Heart right ventricle (tissue), 16 donors: ENCODE measurements around the gene TMEM229B. TPM values are rescaled to one million over a fixed set of nuclear protein-coding genes. Genes with fewer than 3 reads are reported as not detected.

Experiments
- ATAC-seq, 8 donors: fragments of 200-7000 bp; cut with Tn5 transposase; one replicate each; pipeline ENCODE4 v1.9.1; 2020; ENCODE audit warnings: mild to moderate bottlenecking in 8 of 8, moderate library complexity in 8 of 8, moderate number of reproducible peaks in 1 of 8
- DNase-seq, 2 donors: peaks; one replicate each; pipeline ENCODE4 v3.0.0-alpha.2; 2020
- H3K27ac ChIP-seq, 10 donors: fragments of 200-600 bp; sonication (generic) in 2 of 10; one replicate each; pipeline versions ENCODE4 v1.5.0 to v1.8.0; 2020 to 2022; ENCODE audit warnings: mild to moderate bottlenecking in 3 of 10
- H3K27me3 ChIP-seq, 7 donors: fragments of 200-600 bp; one replicate each; pipeline ENCODE4 v1.8.0; 2021 to 2022; ENCODE audit warnings: mild to moderate bottlenecking in 2 of 7
- H3K36me3 ChIP-seq, 9 donors: fragments of 200-600 bp; sonication (generic) in 1 of 9; one replicate each; pipeline versions ENCODE4 v1.5.0 to v1.8.0; 2020 to 2022; ENCODE audit warnings: mild to moderate bottlenecking in 2 of 9
- H3K4me1 ChIP-seq, 9 donors: fragments of 200-600 bp; sonication (generic) in 1 of 9; one replicate each; pipeline versions ENCODE4 v1.5.0 to v1.8.0; 2020 to 2022; ENCODE audit warnings: mild to moderate bottlenecking in 4 of 9
- H3K4me3 ChIP-seq, 10 donors: fragments of 200-600 bp; sonication (generic) in 2 of 10; one replicate each; pipeline versions ENCODE4 v1.5.0 to v1.8.0; 2020 to 2022; ENCODE audit warnings: mild to moderate bottlenecking in 7 of 10, moderate library complexity in 2 of 10
- H3K9me3 ChIP-seq, 11 donors: fragments of 200-600 bp in 10 of 11; sonication (generic) in 2 of 11; one replicate each; pipeline versions ENCODE4 v1.5.0 to v1.8.0; 2013 to 2022; ENCODE audit warnings: mild to moderate bottlenecking in 2 of 11, control low read depth in 1 of 11, moderate library complexity in 1 of 11
- CTCF ChIP-seq, 9 donors: fragments of 200-600 bp; sonication (generic) in 2 of 9; IDR thresholded peaks; one replicate each; pipeline versions ENCODE4 v1.5.0 to v1.8.0; 2021 to 2022; ENCODE audit warnings: antibody characterized with exemption in 9 of 9, mild to moderate bottlenecking in 5 of 9, moderate library complexity in 1 of 9
- WGBS, 2 donors: extraction: QIAGEN DNeasy Blood & Tissue Kit; methylation state at CpG; one replicate each; pipeline ENCODE4 v1.1.7; 2013; ENCODE audit warnings: inconsistent platforms in 1 of 2; 5-methylcytosine and 5-hydroxymethylcytosine counted together
- intact Hi-C, 10 donors: fragments of 100-400 bp; cut with DNase I; formaldehyde crosslinking; loops; one replicate each; pipeline versions ENCODE4 v1.11.1 to v1.14.2; 2022
- polyA plus RNA-seq, 2 donors: library from polyadenylated mRNA; stranded (reverse); fragments of 200-250 nt; gene quantifications; one replicate each; pipeline ENCODE4 v1.2.3, GENCODE V29; 2013
- total RNA-seq, 10 donors: library from RNA; stranded (reverse); fragmentation: NEBNext Ultra II Directional in 3 of 10; extraction: Animal tissue kit (Norgen Biotek cat#: 25700) in 3 of 10; gene quantifications; one replicate each; pipeline versions ENCODE4 v1.2.1 to v1.2.4, GENCODE V29; 2021 to 2023
- donor health status: Arrhythmogenic right ventricular cardiomyopathy.
- donor health status: ischemic (EF 13 %, LVEDD 7.1; RV severe dilation, severe dysfunction).
- donor health status: healthy with polysubstance abuse.
- donor health status: DM: no; HTN: yes; CAD: no.
- donor health status: DM: no; HTN: no; CAD: no.
- donor health status: ischemic (EF 25% LVEDD 6.9; RV normal size, moderate dysfunction).
- donor health status: ischemic (EF 25% LVEDD 5.7; RV mildly dilated, moderate dysfunction).
- donor health status: healthy.
- donor health status: DM: yes; HTN: yes; CAD: no.
- donor health status: Ischemic cardiomyopathy.
- donor health status: ischemic (EF 35%, LVEDD 5.7; RV mildly dilated, moderate dysfunction).
- donor health status: nonischemic (EF 11% LVEDD 7.7; RV severe dilation, severe dysfunction).
- donor health status: DM: yes; HTN: yes; CAD: no.
- donor health status: PGD.
- donor health status: ischemic (EF 29% LVEDD 5.4; RV normal size, mild dysfunction).
- donor health status: nonischemic (EF 23%, LVEDD 6.1; RV moderate dilation, normal function).

TMEM229B gene
- total and polyA plus RNA-seq, 12 donors = 0.51 to 5.9 (median 1.6) TPM

- ATAC-seq (no peak), DNase-seq (no peak)
- no peaks in the 10 kb centered on the region for H3K4me1 ChIP-seq
- no peaks in the 10 kb centered on the region for H3K9me3 ChIP-seq
- TF ChIP-seq CTCF (IDR thresholded peaks at IDR 0.05) = no peak
- WGBS, 2 donors = 77 to 86% methylated on average over 6 of the region's 6 CpGs
- H3K27me3 ChIP-seq = no peaks in the 10 kb centered on the region
- intact Hi-C loops = no loop called here
- H3K36me3 ChIP-seq = no peaks in the 10 kb centered on the region
- no peak overlapping the region for H3K4me3 ChIP-seq
- no peak overlapping the region for H3K27ac ChIP-seq
These were observed 20.2 kb downstream of the TMEM229B start for GRCh38 chr14:67468378-67468730.

GRCh38 chr14:67467134-67467533 lies 21.4 kb downstream of the TMEM229B start:
- H3K4me1 ChIP-seq = no peaks in the 10 kb centered on the region
- ATAC-seq (no peak), DNase-seq (no peak)
- no peaks in the 10 kb centered on the region for H3K9me3 ChIP-seq
- no peak for TF ChIP-seq CTCF (IDR thresholded peaks at IDR 0.05)
- no peak overlapping the region for H3K4me3 ChIP-seq
- WGBS, 2 donors = 55 to 63% methylated on average over 1 of the region's 1 CpG
- no peak overlapping the region for H3K27ac ChIP-seq
- H3K27me3 ChIP-seq = no peaks in the 10 kb centered on the region
- no peaks in the 10 kb centered on the region for H3K36me3 ChIP-seq
- intact Hi-C loops = no loop called here

GRCh38 chr14:67464879-67465278 lies 23.6 kb downstream of the TMEM229B start:
- ATAC-seq = no peak
- TF ChIP-seq CTCF (IDR thresholded peaks at IDR 0.05) = no peak
- peaks cover 0 to 3% (median 0%) of the 10 kb centered on the region in 9 donors for H3K4me1 ChIP-seq
- intact Hi-C loops = no loop called here
- 72 to 77% methylated on average over 8 of the region's 8 CpGs for WGBS, 2 donors
- H3K27ac ChIP-seq = no peak overlapping the region
- H3K36me3 ChIP-seq = no peaks in the 10 kb centered on the region
- H3K4me3 ChIP-seq = no peak overlapping the region
- no peaks in the 10 kb centered on the region for H3K9me3 ChIP-seq
- no peak for DNase-seq
- no peaks in the 10 kb centered on the region for H3K27me3 ChIP-seq

- Histone ChIP-seq H3K9me3 (no peaks in the 10 kb centered on the region), H3K36me3 (no peaks in the 10 kb centered on the region), H3K27me3 (no peaks in the 10 kb centered on the region), H3K4me1 (peaks cover 0 to 8% (median 0%) of the 10 kb centered on the region in 9 donors), H3K4me3 (no peak overlapping the region), H3K27ac (no peak overlapping the region)
- DNase-seq (no peak), ATAC-seq (no peak)
- intact Hi-C loops = no loop called here
- TF ChIP-seq CTCF (IDR thresholded peaks at IDR 0.05) = no peak
- 52 to 62% methylated on average over 6 of the region's 6 CpGs for WGBS, 2 donors
These were observed 24.1 kb downstream of the TMEM229B start for GRCh38 chr14:67464377-67464776.

GRCh38 chr14:67463900-67464299 lies 24.6 kb downstream of the TMEM229B start:
- no peaks in the 10 kb centered on the region for H3K27me3 ChIP-seq
- no peak for TF ChIP-seq CTCF (IDR thresholded peaks at IDR 0.05)
- ATAC-seq (no peak), DNase-seq (no peak)
- no peaks in the 10 kb centered on the region for H3K9me3 ChIP-seq
- H3K4me3 ChIP-seq = no peak overlapping the region
- H3K36me3 ChIP-seq = no peaks in the 10 kb centered on the region
- 96 to 98% methylated on average over 3 of the region's 3 CpGs for WGBS, 2 donors
- H3K27ac ChIP-seq = no peak overlapping the region
- peaks cover 0 to 13% (median 0%) of the 10 kb centered on the region in 9 donors for H3K4me1 ChIP-seq
- intact Hi-C loops = no loop called here
